Mesenchymal stem cell (in vitro differentiated cells and primary cell): Measurements from ENCODE around the gene TRAF1.

ENCODE experiments used
- DNase-seq: peaks from one replicate; pipeline ENCODE4 v3.0.0-alpha.2; 2013
- H2AFZ ChIP-seq: one replicate; pipeline ENCODE4 v1.6.1; 2013; ENCODE audit warnings: low read depth, mild to moderate bottlenecking, control low read depth, inconsistent platforms, low read length, moderate library complexity
- H2AK5ac ChIP-seq: 2 replicates; pipeline ENCODE4 v1.6.1; 2013; ENCODE audit warnings: low read length, moderate library complexity, mild to moderate bottlenecking, inconsistent platforms; ENCODE audit not compliant: severe bottlenecking
- H2BK120ac ChIP-seq: one replicate; pipeline ENCODE4 v1.6.1; 2013; ENCODE audit warnings: low read depth, mild to moderate bottlenecking, inconsistent platforms, low read length, moderate library complexity
- H2BK12ac ChIP-seq, 2 experiments: one replicate each; pipeline ENCODE4 v1.6.1; 2013; ENCODE audit warnings: inconsistent platforms in 2 of 2, low read length in 2 of 2, mild to moderate bottlenecking in 2 of 2, moderate library complexity in 2 of 2, control low read depth in 1 of 2
- H2BK15ac ChIP-seq: one replicate; pipeline ENCODE4 v1.6.1; 2013; ENCODE audit warnings: mild to moderate bottlenecking, low read depth, inconsistent platforms; ENCODE audit not compliant: poor library complexity, severe bottlenecking
- H2BK5ac ChIP-seq: 2 replicates; pipeline ENCODE4 v1.6.1; 2013; ENCODE audit warnings: low read depth, mild to moderate bottlenecking, low read length, control low read depth, inconsistent platforms; ENCODE audit not compliant: poor library complexity, severe bottlenecking
- H3K14ac ChIP-seq, 2 experiments: one replicate each; pipeline ENCODE4 v1.6.1; 2013; ENCODE audit warnings: inconsistent platforms in 2 of 2, low read length in 2 of 2, control low read depth in 1 of 2, mild to moderate bottlenecking in 1 of 2, moderate library complexity in 1 of 2
- H3K18ac ChIP-seq, 2 experiments: one replicate each; pipeline ENCODE4 v1.6.1; 2013; ENCODE audit warnings: inconsistent platforms in 2 of 2, low read length in 2 of 2, control low read depth in 1 of 2, low read depth in 1 of 2, mild to moderate bottlenecking in 1 of 2
- H3K23ac ChIP-seq, 2 experiments: one replicate each; pipeline ENCODE4 v1.6.1; 2013; ENCODE audit warnings: inconsistent platforms in 2 of 2, low read length in 2 of 2, mild to moderate bottlenecking in 2 of 2, moderate library complexity in 2 of 2, control low read depth in 1 of 2
- H3K27ac ChIP-seq: 2 replicates; pipeline ENCODE4 v1.5.1; 2013; ENCODE audit warnings: mild to moderate bottlenecking, moderate library complexity, low read length, control low read depth, inconsistent platforms; ENCODE audit not compliant: poor library complexity, severe bottlenecking
- H3K27me3 ChIP-seq, 2 experiments: 2 replicates each; pipeline versions ENCODE4 v1.6.1 to v1.7.0; 2013; ENCODE audit warnings: low read length in 2 of 2, mild to moderate bottlenecking in 2 of 2, moderate library complexity in 2 of 2, control low read depth in 1 of 2, inconsistent platforms in 1 of 2; ENCODE audit not compliant: control insufficient read depth in 1 of 2, insufficient read depth in 1 of 2
- H3K36me3 ChIP-seq, 2 experiments: 2 replicates each; pipeline versions ENCODE4 v1.6.1 to v1.7.0; 2013; ENCODE audit warnings: low read length in 2 of 2, control low read depth in 1 of 2, inconsistent platforms in 1 of 2, low read depth in 1 of 2, mild to moderate bottlenecking in 1 of 2; ENCODE audit not compliant: insufficient read depth in 2 of 2, control insufficient read depth in 1 of 2
- H3K4ac ChIP-seq, 2 experiments: one replicate each; pipeline ENCODE4 v1.6.1; 2013; ENCODE audit warnings: inconsistent platforms in 2 of 2, low read length in 2 of 2, mild to moderate bottlenecking in 2 of 2, moderate library complexity in 2 of 2, control low read depth in 1 of 2, low read depth in 1 of 2
- H3K4me1 ChIP-seq: 2 replicates; pipeline ENCODE4 v1.6.1; 2013; ENCODE audit warnings: low read depth, low read length, control low read depth; ENCODE audit not compliant: control insufficient read depth, insufficient read depth
- H3K4me2 ChIP-seq: 2 replicates; pipeline ENCODE4 v1.6.1; 2013; ENCODE audit warnings: low read length, mild to moderate bottlenecking, inconsistent platforms; ENCODE audit not compliant: poor library complexity, severe bottlenecking
- H3K4me3 ChIP-seq, 2 experiments: 2 replicates each; pipeline versions ENCODE4 v1.5.1 to v1.7.0; 2013; ENCODE audit warnings: low read length in 2 of 2, mild to moderate bottlenecking in 2 of 2, control low read depth in 1 of 2, low read depth in 1 of 2; ENCODE audit not compliant: insufficient read depth in 1 of 2
- H3K79me1 ChIP-seq: replicated peaks from 2 replicates; pipeline ENCODE4 v1.6.1; 2013; ENCODE audit warnings: mild to moderate bottlenecking, control low read depth, low read length, inconsistent platforms; ENCODE audit not compliant: poor library complexity, severe bottlenecking
- H3K9ac ChIP-seq: 2 replicates; pipeline ENCODE4 v1.7.0; 2013; ENCODE audit warnings: mild to moderate bottlenecking, low read length, moderate library complexity
- H3K9me3 ChIP-seq: 2 replicates; pipeline ENCODE4 v1.7.0; 2013; ENCODE audit warnings: mild to moderate bottlenecking, low read length; ENCODE audit not compliant: control insufficient read depth
- H4K8ac ChIP-seq: one replicate; pipeline ENCODE4 v1.6.1; 2013; ENCODE audit warnings: inconsistent platforms, mild to moderate bottlenecking, low read length, moderate library complexity
- H4K91ac ChIP-seq: one replicate; pipeline ENCODE4 v1.6.1; 2013; ENCODE audit warnings: mild to moderate bottlenecking, low read length, inconsistent platforms
- WGBS: methylation state at CpG from one replicate; pipeline ENCODE4 v1.1.7; 2013; ENCODE audit warnings: mixed read lengths; 5-methylcytosine and 5-hydroxymethylcytosine counted together

Gene TRAF1

GRCh38 chr9:120882935-120883607, 43.5 kb downstream of the TRAF1 start:
- Histone ChIP-seq H3K4me1 (peaks cover 21% of the 10 kb centered on the region), H2BK12ac (no peak overlapping the region), H2AK5ac (no peak overlapping the region), H2BK120ac (no peak overlapping the region), H3K23ac (no peak overlapping the region), H3K9me3 (no peaks in the 10 kb centered on the region), H2BK5ac (no peak overlapping the region), H2AFZ (no peak overlapping the region), H3K4ac (no peak overlapping the region), H3K4me2 (no peak overlapping the region), H3K4me3 (no peak overlapping the region), H3K79me1 (no peaks in the 10 kb centered on the region), H3K27me3 (peaks cover 5 to 43% of the 10 kb centered on the region in 2 experiments), H3K27ac (no peak overlapping the region), H3K9ac (no peak overlapping the region), H3K36me3 (no peaks in the 10 kb centered on the region), H4K91ac (no peak overlapping the region), H2BK15ac (no peak overlapping the region), H3K14ac (no peak overlapping the region), H3K18ac (no peak overlapping the region), H4K8ac (no peak overlapping the region)
- no peak for DNase-seq
- 90% methylated on average over 8 of the region's 10 CpGs for WGBS

DNA sequence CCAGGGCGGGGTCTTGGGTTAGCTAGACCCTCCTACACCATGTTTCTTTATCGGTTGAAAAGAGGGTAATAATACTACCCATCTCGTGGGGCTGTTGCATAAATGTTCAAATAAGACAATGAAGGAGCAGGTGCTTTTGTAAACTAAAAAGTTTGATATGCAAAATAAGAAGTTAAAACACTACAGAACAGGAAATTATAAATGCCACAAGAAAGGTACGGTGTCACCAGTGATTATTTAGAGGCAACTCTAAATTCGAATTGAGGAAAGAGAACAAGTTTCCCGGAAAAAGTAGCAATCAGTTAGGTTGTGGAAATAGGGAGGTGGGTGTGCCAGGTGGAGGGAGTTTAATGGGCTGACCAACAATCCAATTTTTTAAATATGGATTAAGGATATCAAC, 47.1 kb downstream of the TRAF1 start:
- no peak overlapping the region for H2BK15ac ChIP-seq
- H3K36me3 ChIP-seq = no peaks in the 10 kb centered on the region
- H4K8ac ChIP-seq = no peak overlapping the region
- H2BK12ac ChIP-seq = no peak overlapping the region
- H3K27me3 ChIP-seq = peaks cover 5 to 40% of the 10 kb centered on the region in 2 experiments
- H3K4me1 ChIP-seq = peaks cover 22% of the 10 kb centered on the region
- H3K9ac ChIP-seq = no peak overlapping the region
- no peak for DNase-seq
- no peak overlapping the region for H4K91ac ChIP-seq
- H3K4ac ChIP-seq = no peak overlapping the region
- no peak overlapping the region for H2BK5ac ChIP-seq
- 83% methylated on average over 6 of the region's 6 CpGs for WGBS
- H3K9me3 ChIP-seq = no peaks in the 10 kb centered on the region
- no peaks in the 10 kb centered on the region for H3K79me1 ChIP-seq
- H2AFZ ChIP-seq = no peak overlapping the region
- no peak overlapping the region for H2AK5ac ChIP-seq
- H3K4me3 ChIP-seq = no peak overlapping the region
- no peak overlapping the region for H3K4me2 ChIP-seq
- no peak overlapping the region for H3K27ac ChIP-seq
- H2BK120ac ChIP-seq = no peak overlapping the region
- no peak overlapping the region for H3K18ac ChIP-seq
- no peak overlapping the region for H3K23ac ChIP-seq
- H3K14ac ChIP-seq = no peak overlapping the region

DNA sequence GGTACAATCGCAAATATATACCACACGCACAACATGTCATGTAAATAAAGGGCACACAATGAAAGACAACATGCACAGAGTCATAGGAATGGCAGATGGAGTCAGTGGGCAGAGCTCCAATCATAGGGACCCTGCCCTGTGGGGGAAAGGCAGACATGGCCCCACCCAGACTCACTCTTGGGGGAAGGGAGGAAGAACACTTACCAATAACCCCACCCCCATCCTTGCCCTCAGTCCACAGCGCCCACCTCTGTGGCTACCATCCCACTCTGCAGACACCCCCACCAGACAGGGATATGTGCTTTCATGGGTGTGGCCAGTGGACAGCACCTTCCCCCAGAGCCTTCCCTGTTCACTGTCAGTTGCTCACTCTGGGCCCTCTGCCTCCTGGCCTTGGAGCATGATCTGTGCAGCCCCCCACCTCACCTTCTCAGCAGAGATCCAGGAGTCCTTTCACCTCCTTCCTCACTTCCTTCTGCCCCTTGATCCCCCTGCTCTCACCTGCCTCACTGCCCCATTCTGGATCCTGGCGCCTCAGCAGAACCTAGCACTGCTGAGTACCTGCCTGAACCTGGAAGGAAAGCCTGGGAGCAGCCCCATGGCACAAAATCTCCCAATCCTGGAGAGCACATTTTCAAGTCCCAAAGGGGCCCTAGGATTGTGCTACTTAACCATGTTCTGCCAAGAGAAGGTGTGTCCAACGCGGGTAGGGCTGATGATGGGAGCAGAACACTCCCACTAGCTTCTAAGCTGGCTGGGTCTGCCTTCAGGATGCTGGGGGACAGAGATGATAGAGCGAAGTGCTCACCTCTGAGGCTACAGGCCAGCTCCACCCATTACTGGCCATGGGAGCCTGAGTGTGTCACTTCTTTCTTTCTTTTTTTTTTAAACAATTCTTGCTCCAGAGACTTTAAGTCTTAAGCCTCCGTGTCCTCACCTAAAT, 48.1 kb downstream of the TRAF1 start:
- Histone ChIP-seq H3K4me1 (peaks cover 28% of the 10 kb centered on the region), H2BK120ac (no peak overlapping the region), H2BK15ac (no peak overlapping the region), H2AFZ (no peak overlapping the region), H4K8ac (no peak overlapping the region), H3K4me3 (peak overlapping the region; percentile 0 to 80), H3K18ac (peak overlapping the region in 1 of 2 experiments; percentile 45), H3K9me3 (no peaks in the 10 kb centered on the region), H3K27me3 (peaks cover 5 to 40% of the 10 kb centered on the region in 2 experiments), H2BK12ac (no peak overlapping the region), H3K79me1 (no peaks in the 10 kb centered on the region), H3K4ac (peak overlapping the region in 1 of 2 experiments; percentile 24), H4K91ac (no peak overlapping the region), H2AK5ac (no peak overlapping the region), H3K23ac (no peak overlapping the region), H3K9ac (peak overlapping the region; percentile 74), H3K27ac (no peak overlapping the region), H3K4me2 (no peak overlapping the region), H3K14ac (no peak overlapping the region), H3K36me3 (peaks cover 0 to 10% of the 10 kb centered on the region in 2 experiments), H2BK5ac (no peak overlapping the region)
- DNase-seq = no peak
- 82% methylated on average over 8 of the region's 8 CpGs for WGBS
